Measurements from ENCODE around the gene POC5. TPM values are rescaled to one million over a fixed set of nuclear protein-coding genes. Genes with fewer than 3 reads are reported as not detected.

Gene POC5
- total RNA-seq, 2 donors from 2014 or later: 7.5 to 8.9 TPM

- WGBS, 2 donors: 12 to 21% methylated on average over 9 of the region's 9 CpGs
- peak overlapping the region in 3 of 4 donors; percentile 57 to 77 (median 58) for H3K27ac ChIP-seq
- no peaks in the 10 kb centered on the region for H3K9me3 ChIP-seq
- DNase-seq: peak; percentile 28 to 54 (median 48)
- intact Hi-C loops (cut with DNase I): no loop called here
- no peaks in the 10 kb centered on the region for H3K36me3 ChIP-seq (replicated peaks in 1 of 2; ENCODE audit: insufficient read depth in 1 of 2, low read depth in 2 of 2)
- peaks cover 3% of the 10 kb centered on the region for H3K4me1 ChIP-seq
- H3K4me3 ChIP-seq: peak overlapping the region in 1 of 2 donors; percentile 25
- TF ChIP-seq CTCF (IDR thresholded peaks at IDR 0.05): no peak
- peak in 2 of 3 donors; percentile 40 to 47 for TF ChIP-seq POLR2A (IDR thresholded peaks at IDR 0.05)
- H3K27me3 ChIP-seq: no peaks in the 10 kb centered on the region
- ATAC-seq: peak; percentile 85
These were observed 60.8 kb downstream of the POC5 start for GRCh38 chr5:75656311-75657003.

- intact Hi-C loops (cut with DNase I): no loop called here
- Histone ChIP-seq H3K36me3 (replicated peaks in 1 of 2; ENCODE audit: insufficient read depth in 1 of 2, low read depth in 2 of 2) (no peaks in the 10 kb centered on the region), H3K27me3 (no peaks in the 10 kb centered on the region), H3K4me3 (no peak overlapping the region), H3K9me3 (no peaks in the 10 kb centered on the region), H3K4me1 (peaks cover 3% of the 10 kb centered on the region), H3K27ac (no peak overlapping the region)
- WGBS, 2 donors: 80 to 81% methylated on average over 19 of the region's 19 CpGs
- TF ChIP-seq POLR2A (IDR thresholded peaks at IDR 0.05): no peak
- TF ChIP-seq CTCF (IDR thresholded peaks at IDR 0.05): no peak
- ATAC-seq: no peak
- no peak for DNase-seq
These were observed 62.4 kb downstream of the POC5 start for GRCh38 chr5:75654693-75655295.

GRCh38 chr5:75653521-75653920 lies 63.7 kb downstream of the POC5 start:
- H3K27me3 ChIP-seq: no peaks in the 10 kb centered on the region
- no peaks in the 10 kb centered on the region for H3K36me3 ChIP-seq (replicated peaks in 1 of 2; ENCODE audit: insufficient read depth in 1 of 2, low read depth in 2 of 2)
- intact Hi-C loops (cut with DNase I): no loop called here
- no peak overlapping the region for H3K27ac ChIP-seq
- no peak for DNase-seq
- H3K9me3 ChIP-seq: no peaks in the 10 kb centered on the region
- ATAC-seq: no peak
- H3K4me3 ChIP-seq: no peak overlapping the region
- WGBS, 2 donors: 15 to 30% methylated on average over 2 of the region's 2 CpGs
- TF ChIP-seq CTCF (IDR thresholded peaks at IDR 0.05) (no peak), POLR2A (IDR thresholded peaks at IDR 0.05) (no peak)
- H3K4me1 ChIP-seq: peaks cover 3% of the 10 kb centered on the region

- WGBS, 2 donors: 77 to 86% methylated on average over 4 of the region's 4 CpGs
- ATAC-seq (no peak), DNase-seq (no peak)
- TF ChIP-seq POLR2A (IDR thresholded peaks at IDR 0.05) (no peak), CTCF (IDR thresholded peaks at IDR 0.05) (no peak)
- no peaks in the 10 kb centered on the region for H3K36me3 ChIP-seq (replicated peaks in 1 of 2; ENCODE audit: insufficient read depth in 1 of 2, low read depth in 2 of 2)
- H3K4me3 ChIP-seq: no peak overlapping the region
- H3K4me1 ChIP-seq: no peaks in the 10 kb centered on the region
- H3K27ac ChIP-seq: no peak overlapping the region
- no peaks in the 10 kb centered on the region for H3K27me3 ChIP-seq
- intact Hi-C loops (cut with DNase I): no loop called here
- H3K9me3 ChIP-seq: no peaks in the 10 kb centered on the region
These were observed 65.5 kb downstream of the POC5 start for GRCh38 chr5:75651575-75652238.

Measured in body of pancreas (tissue), 4 donors.